CD4-positive, alpha-beta T cell treated with Interleukin-6 at 100 ng/mL for 8 hours (primary cell): ENCODE measurements around the gene CD99.

Experiments
- DNase-seq: peaks from one replicate; pipeline ENCODE4 v3.0.0-alpha.2; 2020; ENCODE audit warnings: mixed read lengths, low spot score

CD99 gene

DNA sequence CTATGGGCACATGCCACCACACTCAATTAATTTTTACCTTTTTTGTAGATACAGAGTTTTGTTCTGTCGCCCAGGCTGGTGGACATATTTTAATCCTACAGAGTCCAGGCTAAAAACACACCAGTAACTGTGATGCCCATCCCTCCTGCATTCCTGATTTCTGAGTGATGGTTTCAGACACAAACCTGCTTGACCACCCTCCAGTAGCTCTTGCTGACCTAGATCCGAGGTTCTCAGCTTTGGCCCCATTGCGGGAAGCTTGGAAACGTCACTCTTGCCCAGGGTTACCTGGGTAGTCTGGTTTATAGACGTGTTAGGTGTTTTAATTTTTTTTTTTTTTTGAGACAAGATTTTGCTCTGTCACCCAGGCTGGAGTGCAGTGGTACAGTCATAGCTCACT, 7.5 kb downstream of the CD99 start:
- no peak for DNase-seq

DNA sequence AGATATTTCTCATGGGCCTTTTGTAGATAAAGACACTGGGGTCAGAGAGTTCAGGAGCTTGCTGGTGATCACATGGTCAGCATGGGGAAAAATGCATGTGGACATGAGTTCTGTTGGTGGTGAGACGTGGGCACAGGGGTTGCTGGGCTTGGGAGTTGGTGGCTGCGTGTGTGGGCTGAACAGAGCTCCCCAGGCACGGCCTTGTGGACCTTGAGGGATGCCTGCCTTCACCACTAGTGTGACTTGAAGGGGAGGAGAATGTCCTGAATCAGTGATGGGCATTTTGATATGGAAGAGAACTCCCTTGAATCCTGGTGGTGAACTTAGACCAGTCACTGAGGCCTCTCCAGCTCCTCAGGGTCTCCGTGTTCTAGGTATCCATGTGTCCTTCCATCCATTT, 8.9 kb downstream of the CD99 start:
- no peak for DNase-seq

DNA sequence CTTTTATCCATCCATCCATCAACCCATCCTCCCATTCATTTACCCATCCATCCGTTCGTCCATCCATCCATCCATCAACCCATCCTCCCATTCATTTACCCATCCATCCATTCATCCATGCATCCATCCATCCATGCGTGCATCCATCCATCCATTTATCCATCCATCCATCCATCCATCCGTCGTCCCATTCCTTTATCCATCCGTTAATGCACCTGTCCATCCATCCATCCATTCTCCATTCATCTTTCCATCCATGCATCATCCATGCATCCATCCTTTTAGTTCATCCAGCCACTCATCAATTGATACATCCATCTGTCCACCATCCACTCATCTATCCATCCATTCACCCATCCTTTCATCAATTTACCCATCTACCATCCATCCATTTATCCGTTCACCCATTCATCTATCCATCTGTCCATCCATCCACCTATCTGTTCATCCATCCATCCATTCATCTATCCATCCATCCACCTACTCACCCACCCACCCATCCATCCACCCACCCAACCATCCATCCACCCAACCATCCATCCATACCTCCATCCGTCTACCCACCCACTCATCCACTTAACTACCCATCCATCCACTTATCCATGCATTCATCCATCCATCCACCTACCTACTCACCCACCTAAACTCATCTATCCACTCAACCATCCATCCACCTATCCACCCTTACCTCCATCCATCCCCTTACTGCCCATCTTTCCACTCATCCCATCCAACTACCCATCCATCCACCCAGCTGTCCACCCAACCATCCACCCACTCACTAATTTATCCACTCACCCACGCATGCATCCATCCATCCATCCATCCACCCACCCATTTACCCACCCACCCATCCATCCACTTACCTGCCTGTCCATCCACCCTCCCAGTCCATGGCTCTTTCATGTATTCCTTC, 9.6 kb downstream of the CD99 start:
- no peak for DNase-seq

DNA sequence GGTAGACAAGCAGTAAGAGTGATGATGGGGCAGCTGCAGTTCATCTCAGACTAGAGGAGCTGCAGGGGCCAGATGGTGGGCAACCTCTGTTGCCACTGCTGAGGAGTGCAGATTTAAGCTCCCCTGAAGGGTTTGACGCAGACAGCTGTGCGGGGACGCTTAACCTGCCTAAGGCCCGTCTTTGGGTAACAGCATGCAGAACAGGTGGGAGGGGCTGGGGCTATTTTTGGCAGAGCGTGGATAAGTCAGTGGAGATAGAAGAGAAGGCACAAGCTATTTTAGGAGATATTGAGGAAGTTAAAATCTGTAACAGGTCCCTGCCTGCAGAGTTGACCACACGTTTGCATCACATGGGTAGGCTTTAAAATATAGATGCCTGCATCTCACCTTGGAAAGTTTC, 10.5 kb downstream of the CD99 start:
- DNase-seq = no peak

DNA sequence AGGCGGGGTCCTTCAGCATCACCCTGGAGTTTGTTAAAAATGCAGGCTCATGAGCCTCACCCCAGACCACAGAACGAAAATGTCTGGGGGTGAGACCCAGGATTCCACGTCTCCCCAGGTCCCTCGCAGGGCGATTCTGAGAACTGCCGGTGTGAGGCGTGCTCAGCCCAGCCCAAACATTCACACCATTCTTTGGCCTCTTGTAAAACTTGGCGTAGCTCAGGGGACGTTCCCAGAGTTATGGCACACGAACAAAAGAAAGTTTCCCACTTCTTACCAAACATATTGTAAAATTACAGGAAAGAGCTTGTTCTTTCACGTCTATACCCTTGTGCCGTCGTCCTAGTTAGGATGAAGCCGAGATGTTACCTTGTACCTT, 12.9 kb downstream of the CD99 start:
- no peak for DNase-seq

DNA sequence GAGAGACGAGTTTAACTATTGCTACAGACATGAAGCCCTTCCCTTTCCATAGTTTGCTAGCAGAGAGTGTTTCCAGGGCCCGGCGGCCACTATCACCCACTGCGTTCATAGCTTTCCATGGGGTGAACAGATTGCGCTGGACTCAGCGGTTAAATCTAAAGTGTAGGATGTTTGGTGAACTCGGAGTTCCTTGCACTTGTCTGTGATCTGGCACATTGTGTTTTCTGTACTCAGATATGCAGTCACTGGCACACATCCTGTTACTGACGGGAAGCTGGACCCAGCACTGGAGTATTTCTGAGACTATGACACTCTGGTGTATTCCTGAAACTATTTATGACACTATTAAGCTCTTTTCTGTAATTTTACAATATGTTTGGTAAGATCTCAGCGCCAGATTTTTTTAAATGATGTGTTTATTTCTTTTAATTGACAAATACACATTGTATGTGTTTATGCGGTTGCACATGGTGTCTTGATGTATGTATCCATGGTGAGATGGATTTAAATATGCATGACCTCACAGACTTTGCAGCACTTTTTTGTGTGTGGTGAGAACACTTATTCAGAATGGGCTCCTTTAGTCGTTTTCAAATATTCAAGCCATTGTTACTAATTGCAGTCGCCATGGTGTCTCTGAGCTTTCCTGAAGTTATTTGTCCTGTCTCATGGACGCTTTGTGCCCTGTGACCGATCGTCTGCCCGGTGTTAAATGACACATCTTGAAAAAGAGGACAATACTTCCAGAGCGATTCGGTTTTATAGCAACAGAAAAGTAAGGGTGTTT, 14.1 kb downstream of the CD99 start:
- DNase-seq = no peak

DNA sequence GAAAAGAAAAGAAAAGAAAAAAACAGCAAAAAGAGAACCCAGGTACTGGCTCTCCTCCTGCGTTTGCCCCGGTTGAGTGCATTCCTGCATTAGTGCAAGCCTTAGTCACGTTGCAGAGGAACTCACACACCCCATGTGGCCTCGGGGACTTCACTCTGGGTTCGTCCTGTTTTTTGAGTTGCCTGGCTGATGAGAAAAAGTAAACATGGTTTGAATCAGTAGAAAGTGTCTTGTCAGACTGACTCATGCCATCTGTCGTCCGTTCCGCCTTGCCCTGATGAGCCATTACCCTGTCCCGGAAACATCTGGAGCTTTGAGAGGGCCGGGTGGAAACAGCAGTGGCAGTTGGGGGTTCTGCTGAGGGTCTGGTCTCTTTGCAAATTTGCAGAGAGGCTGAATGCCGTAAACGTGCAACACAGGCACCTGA, 16.3 kb downstream of the CD99 start:
- peak; percentile 51 for DNase-seq

DNA sequence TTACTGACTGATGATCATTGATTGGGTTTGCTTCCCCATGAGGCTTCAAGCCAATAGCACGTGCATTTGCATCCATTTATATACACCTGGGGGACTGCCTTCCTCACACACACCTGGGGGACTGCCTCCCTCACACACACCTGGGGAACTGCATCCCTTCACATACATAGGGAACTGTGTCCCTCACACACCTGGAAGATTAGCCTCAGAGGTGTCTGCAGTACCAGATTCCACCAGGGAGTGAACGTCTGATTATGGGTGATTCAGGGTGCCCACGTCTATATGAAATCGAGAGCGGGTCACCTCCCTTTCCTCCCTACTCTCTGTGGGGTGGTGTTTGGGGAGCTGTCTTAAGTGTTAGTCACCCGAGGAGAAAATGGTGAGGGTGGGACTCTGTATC, 16.9 kb downstream of the CD99 start:
- DNase-seq = no peak

DNA sequence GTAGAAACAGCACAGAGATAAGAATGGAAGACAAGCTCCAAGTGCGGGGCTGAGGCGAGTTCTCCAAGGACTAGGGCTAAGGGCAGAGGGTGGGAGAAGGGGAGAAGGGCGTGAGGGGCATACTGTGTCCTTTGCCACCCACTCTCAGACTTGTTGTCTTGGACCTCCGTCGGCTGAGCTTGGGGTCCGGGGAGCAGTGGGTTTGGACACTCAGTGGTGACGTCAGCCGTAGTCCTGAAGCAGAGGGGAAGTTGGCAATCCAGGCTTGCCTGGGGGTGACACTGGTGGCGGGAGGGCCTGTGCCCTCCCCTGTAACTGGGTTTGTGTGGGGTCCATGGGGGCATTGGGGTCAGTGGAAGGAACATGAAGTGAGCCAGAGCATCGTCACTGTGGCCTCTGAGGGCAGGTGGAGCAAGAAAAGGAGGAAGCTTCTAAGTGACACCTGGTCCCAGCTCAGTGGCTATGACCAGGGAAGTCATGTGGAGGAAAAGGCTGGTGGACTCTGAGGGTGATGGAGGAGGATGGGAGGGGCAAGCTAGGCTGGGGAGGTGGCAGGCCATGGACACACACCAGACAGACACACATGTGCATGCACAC, 17.6 kb downstream of the CD99 start:
- no peak for DNase-seq

DNA sequence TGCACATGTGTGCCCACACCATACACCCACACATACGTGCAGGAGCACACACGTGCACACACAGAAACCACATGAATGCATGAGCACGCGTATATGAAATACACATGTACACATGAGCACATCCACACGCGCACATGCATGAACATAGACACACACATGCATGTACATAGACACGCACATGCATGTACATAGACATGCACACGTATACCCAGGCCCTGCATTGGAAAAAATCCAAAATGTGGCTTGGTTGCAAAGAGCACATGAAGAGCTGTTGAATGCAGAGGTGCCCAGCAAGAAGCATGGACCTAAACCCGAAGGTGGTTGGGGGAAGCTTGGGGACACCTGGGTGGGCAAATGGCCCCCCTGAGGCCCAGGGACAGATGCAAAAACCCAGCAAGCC, 18.5 kb downstream of the CD99 start:
- no peak for DNase-seq

DNA sequence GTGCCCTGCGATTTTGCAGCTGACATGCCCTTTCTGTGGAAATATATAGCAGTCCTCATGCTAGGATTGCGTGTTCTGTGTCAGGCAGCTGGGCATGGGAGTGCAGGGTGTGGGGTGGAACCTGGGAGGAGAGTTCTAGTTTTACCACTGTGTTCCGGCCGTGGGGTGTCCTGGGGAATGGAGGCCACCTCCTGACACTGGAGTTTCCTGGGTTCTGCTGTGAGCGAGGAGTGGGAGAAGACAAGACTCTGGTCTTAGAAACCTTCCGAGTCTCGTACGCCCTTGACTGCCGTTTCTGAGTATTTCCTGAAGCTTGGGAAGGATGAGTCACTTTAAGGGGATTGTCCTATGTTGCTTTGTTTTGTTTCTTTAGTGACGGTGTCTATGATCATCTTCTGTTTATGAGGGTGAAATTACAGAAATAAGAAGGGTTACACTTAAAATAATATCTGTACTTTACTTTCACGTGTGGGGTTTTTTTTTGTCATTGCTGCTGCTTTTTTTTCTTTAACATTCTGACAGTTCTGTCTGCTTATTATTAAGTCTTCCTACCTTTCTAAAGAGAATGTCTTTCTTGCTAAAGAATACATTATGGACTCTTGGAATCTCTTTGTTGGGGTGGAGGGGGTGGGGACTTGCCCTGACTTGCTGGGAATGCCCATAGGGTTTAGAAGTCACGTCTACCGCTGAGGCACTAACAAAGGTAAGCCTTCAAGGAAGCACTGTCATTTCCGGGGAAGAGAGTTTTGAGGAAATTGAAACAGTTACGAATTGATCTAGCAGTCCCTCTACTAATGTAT, 19.1 kb downstream of the CD99 start:
- no peak for DNase-seq

DNA sequence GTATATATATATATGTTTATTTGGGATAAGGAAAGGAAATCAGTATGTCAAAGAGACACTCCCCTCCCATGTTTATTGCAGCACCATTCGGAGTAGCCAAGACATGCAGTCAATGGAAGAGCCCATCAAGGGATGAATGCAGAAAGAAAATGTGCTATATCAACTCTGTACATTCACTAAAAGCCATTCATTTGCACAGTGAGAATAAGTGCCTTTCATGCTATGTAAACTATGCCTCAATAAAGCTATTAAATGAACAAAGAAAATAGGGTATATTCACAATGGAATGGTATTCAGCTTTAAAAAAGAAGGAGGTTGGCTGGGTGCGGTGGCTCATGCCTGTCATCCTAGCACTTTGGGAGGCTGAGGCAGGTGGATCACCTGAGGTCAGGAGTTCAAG, 20.3 kb downstream of the CD99 start:
- DNase-seq = no peak

DNA sequence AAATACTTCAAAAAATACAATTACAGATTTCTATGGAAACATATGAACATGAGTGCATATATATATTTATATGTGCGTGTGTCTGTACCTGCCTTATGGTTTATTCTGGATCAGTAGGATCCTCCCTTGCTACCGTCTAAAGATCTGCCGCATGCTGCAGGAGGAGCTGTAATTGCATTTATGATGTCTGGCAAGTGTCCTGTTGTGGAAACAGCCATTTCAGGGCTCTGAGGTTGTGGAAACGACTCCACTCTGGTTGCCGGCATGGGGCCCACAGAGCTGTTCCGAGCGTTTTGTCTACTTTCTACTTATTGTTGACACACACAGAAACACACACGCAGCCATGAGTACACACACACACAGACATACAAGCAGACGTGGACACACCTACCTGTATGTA, 21.3 kb downstream of the CD99 start:
- no peak for DNase-seq

DNA sequence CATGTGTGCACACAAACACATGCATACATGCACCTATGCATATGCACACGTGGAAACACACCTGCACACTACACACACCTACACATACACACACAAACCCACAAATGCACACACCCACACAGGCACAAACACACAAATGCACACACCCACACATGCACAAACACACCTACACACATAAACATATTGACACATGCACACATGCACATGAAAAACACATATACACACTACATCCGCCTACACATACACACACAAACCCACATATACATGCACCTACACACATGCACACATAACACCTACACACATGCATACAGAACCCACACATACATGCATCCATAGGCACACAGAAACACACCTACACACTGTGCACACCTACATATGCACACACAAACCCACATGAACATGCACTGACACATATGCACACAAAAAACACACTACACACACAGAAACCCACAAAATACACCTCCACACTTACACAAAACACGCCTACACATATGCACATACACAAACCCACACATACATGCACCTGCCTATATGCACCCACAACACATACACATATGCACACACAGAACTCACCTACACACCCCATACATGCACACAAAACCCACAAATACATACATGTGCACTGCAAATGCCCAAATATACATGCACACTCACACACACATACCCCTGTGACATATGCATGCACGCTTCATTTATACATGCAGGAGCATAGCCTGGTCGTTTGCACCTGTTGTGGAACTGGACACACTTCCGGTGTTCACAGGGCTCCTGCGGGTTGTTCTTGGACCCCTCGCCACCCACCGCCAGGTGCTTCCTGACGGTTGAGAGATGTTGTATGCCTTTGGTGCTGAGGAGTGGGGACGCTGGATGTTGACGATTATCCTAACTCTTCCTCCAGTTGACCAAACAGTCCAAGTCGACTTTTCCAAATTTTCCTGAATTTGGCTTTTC, 22.1 kb downstream of the CD99 start:
- no peak for DNase-seq

DNA sequence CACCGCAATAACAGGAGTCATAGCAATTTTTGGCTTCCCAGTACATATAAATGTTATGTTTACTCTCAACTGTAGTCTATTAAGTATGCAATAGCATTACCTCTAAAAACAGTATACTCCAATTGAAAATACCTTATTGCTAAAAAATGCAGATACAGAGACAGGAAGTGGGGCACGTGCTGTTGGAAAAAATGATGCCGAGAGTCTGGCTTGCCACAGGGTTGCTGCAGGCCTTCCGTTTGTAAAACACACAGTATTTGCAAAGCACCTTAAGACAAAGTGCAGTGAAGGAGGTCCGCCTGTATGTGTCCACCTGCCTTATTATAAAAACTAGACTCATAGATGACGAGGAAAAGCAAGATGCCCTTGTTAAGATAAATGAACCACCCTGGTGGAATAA, 23.5 kb downstream of the CD99 start:
- no peak for DNase-seq

DNA sequence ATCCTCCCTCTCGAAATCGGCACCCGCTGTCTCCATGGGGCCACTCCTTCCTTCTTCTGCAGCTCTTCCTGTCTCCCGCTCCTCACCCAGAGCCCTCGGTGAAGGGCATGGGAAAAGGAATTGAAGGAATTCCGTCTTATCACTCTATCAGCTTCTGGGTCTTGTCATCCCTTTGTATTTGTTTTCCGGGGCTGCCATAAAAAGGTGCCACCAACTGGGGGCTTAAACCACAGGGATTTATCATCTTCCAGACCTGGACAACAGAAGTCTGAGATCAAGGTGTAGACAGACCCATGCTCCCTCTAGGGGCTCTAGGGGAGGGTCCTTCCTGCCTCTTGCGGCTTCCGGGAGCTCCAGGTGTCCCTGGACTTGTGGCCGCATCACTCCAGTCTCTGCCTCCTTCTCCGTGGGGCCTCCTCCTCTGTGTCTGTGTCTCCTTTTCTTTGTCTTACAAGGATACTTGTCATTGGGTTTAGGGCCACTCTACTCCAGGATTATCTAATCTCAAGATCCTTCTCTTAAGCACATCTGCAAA, 24.0 kb downstream of the CD99 start:
- no peak for DNase-seq

DNA sequence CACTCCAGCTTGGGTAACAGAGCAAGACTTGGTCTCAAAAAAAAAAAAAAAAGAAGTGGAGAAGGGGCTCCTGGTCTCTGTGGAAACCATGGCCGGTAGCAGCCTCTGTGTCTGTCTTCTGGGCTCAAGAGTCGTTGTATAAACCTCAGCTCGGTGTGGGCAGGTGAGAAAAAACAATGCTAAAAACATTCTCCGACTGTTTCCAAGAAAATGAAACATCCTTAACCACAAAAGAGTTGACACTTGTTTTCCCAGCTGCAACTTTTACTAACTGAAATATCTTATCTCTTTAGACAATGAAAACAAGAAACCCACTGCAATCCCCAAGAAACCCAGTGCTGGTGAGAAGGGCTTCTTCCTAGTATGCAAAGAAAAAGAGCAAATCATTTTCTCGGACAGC, 26.2 kb downstream of the CD99 start:
- no peak for DNase-seq

DNA sequence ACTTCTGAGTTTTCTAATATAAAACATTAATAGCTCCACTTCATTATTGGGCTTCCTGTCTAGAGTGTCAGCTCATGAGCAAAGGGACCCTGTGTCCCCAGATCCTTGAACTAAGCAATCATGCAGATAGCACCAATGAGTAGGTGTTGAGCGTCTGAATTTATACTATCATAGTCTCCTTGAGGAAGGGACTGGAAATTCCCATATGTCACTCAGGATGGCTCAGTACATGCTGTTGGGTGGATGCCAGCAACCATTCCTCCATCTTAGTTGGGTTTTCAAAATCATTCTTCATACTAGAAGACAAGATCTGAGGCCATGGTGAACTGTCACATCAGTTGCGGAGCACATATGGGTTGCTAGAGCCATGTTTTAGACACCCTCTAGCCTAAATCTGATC, 27.7 kb downstream of the CD99 start:
- DNase-seq = no peak

DNA sequence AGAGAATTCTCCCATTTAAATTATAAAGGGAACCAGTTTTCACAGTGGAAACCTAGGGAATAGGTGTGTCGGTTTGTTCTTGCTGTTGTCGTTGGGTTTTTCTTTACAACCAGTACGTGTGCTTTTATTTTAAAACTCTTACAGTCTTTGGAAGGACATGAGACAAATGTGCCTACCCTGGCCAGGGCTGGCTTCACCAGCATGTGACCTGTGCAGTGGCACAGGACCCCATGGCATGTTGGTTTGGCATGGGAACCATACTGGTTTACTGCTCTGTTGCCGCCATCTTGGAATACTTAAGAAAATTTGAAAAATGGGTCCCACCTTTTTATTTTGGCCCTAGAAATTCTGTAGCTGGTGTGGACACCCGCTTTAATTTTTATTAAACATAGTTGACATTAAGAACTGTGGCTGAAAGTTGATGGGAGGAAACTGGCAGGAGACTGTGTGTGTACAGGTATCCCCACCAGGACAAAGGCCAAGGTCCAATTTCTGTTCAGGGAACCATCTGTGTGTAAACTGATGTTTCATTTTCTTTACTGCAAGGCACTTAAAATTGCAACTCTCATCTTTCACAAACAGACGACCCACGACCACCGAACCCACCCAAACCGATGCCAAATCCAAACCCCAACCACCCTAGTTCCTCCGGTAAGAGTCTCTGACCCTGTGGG, 28.8 kb downstream of the CD99 start:
- no peak for DNase-seq

DNA sequence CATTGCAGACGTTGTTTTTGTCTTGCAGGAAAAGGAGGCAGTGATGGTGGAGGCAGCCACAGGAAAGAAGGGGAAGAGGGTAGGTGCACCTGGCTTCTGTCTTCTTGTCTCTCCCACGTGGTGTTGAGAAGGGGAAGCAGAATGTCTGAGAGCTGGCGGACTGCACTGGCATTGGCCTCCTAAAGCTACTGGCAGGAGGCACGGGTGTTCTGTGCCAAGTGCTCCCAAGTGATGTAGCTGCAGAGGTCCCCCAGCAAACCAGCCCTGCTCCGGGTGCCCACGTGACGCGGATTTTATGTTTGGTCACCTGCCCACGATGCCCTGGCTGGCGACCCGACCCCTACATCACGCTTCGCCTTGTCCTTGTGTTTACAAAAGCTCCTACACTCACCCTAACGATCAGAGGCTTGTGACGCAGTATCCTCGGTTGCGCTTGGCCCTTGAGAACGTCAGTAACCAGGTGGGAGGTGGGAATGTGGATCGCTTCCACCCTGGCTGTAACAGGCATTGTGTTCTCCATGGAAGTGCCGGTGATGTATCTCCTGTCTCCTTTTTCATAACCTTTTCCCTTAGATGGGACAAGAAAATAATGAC, 32.3 kb downstream of the CD99 start:
- DNase-seq = no peak
